ENCODE measurements around the gene C1orf167.

Gene C1orf167

DNA sequence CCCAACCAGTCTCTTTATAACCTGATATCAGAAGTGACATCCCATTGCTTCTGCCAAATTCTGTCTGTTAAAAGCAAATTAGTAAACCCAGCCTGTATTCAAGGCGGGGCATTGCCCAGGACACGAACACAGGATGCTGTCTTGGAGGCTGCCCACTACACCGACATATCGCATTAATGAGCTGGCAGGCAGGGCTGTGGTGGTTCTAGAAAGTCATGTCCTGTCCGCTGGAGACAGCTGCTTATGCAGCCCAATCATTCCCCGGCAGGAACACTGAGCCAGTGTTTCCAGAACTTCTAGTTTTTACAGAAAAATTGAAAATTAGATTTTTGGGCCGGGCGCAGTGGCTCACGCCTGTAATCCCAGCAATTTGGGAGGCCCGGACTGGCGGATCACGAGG is 19.3 kb downstream of the C1orf167 start:
- Histone ChIP-seq H3K4me1 (ENCODE audit: control insufficient read depth in 1 of 2, insufficient read depth in 2 of 2, low read length in 2 of 2) (peaks cover 0 to 10% of the 10 kb centered on the region in 2 donors), H3K9me3 (ENCODE audit: control insufficient read depth in 1 of 2, low read length in 2 of 2) (no peaks in the 10 kb centered on the region), H3K36me3 (ENCODE audit: control insufficient read depth in 1 of 2, insufficient read depth in 2 of 2, low read length in 2 of 2) (no peaks in the 10 kb centered on the region), H3K27ac (ENCODE audit: low read length) (no peak overlapping the region), H3K4me3 (ENCODE audit: low read depth in 1 of 2, low read length in 2 of 2) (no peak overlapping the region), H3K27me3 (ENCODE audit: low read depth, low read length) (no peaks in the 10 kb centered on the region)

DNA sequence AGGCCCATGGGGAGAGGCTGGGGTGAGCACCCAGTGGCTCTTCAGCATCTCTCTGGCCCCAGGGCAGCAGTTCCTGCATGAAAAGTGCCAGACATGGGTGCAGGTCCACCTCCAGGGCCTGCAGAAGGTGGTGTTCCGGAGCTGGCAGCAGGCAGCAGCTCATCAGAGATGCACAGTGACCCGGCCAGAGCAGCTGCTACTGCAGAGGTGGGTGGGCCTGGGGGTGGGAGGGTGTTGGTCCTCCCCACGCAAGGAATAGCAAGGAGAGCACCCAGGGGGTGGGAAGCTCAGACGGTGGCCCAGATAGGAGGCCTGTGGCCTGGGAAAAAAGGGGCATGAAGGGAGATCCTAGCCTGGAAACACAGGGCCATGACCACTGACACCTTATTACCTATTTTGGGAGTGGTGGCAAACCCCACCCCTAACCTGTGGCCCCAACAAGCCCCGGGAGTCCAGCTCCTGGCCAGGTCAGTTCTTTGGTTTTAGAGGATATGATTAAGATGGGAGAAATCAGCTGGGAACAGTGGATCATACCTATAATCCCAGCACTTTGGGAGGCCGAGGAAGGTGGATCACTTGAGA is 20.2 kb downstream of the C1orf167 start:
- H3K36me3 ChIP-seq (ENCODE audit: control insufficient read depth in 1 of 2, insufficient read depth in 2 of 2, low read length in 2 of 2) = no peaks in the 10 kb centered on the region
- peaks cover 7 to 15% of the 10 kb centered on the region in 2 donors for H3K4me1 ChIP-seq (ENCODE audit: control insufficient read depth in 1 of 2, insufficient read depth in 2 of 2, low read length in 2 of 2)
- no peak overlapping the region for H3K4me3 ChIP-seq (ENCODE audit: low read depth in 1 of 2, low read length in 2 of 2)
- no peak overlapping the region for H3K27ac ChIP-seq (ENCODE audit: low read length)
- no peaks in the 10 kb centered on the region for H3K9me3 ChIP-seq (ENCODE audit: control insufficient read depth in 1 of 2, low read length in 2 of 2)
- H3K27me3 ChIP-seq (ENCODE audit: low read depth, low read length) = no peaks in the 10 kb centered on the region

DNA sequence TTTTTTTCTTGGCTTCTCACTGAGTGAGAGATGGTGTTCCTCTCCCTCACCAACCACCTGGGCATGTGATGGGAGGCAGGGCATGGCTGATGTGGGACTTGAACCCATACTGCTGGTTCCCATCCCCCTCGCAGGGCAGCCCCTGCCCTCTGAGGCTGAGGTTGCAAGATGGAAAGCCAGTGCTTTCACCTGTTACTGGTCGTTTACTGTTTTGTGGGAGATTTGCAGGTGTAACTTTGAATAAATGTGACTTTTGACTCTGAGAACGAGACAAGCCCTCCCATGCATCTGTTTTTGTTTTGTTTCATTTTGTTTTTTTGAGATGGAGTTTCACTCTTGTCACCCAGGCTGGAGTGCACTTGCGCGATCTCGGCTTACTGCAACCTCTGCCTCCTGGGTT is 21.6 kb downstream of the C1orf167 start:
- Histone ChIP-seq H3K27me3 (ENCODE audit: low read depth, low read length) (no peaks in the 10 kb centered on the region), H3K4me3 (ENCODE audit: low read depth in 1 of 2, low read length in 2 of 2) (no peak overlapping the region), H3K4me1 (ENCODE audit: control insufficient read depth in 1 of 2, insufficient read depth in 2 of 2, low read length in 2 of 2) (peaks cover 14 to 27% of the 10 kb centered on the region in 2 donors), H3K36me3 (ENCODE audit: control insufficient read depth in 1 of 2, insufficient read depth in 2 of 2, low read length in 2 of 2) (no peaks in the 10 kb centered on the region), H3K27ac (ENCODE audit: low read length) (no peak overlapping the region), H3K9me3 (ENCODE audit: control insufficient read depth in 1 of 2, low read length in 2 of 2) (no peaks in the 10 kb centered on the region)

DNA sequence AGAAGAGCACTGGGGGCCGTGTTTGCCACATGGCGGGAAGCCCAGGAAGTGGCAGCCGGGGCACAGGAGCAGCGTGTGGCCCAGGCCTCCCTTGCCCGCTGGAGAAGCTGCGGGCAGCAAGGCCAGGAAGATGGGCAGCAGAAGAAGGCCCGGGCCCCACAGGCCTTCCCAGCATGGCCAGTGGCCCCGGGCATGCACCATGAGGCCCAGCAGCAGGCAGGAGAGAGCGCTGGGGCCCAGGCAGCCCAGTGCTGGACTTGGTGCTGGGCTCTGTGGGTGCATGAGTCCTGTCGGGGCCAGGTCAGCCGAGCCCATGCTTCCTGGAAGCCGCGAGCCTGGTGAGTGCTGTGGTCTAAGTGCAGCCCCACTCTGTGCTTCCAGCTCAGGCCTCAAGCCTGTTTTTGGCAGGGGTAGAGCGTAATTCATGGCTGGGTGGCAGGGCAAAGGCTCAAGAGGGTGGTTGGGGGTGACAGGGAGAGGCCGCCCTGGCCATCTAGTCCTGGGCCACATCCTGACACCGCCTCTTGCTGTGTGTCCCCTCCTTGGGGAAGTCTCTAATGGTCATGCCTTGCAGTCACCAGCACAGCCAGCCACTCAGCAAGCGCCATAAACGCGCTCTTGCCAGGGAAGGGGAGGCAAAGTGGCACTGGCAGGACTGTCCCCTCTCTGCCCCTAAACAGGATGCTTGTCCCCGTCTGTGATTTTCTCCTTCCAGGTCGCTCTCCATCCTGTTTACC is 22.4 kb downstream of the C1orf167 start:
- peak overlapping the region in 1 of 2 donors; percentile 48 for H3K4me3 ChIP-seq (ENCODE audit: low read depth in 1 of 2, low read length in 2 of 2)
- peaks cover 14 to 32% of the 10 kb centered on the region in 2 donors for H3K4me1 ChIP-seq (ENCODE audit: control insufficient read depth in 1 of 2, insufficient read depth in 2 of 2, low read length in 2 of 2)
- H3K27me3 ChIP-seq (ENCODE audit: low read depth, low read length) = no peaks in the 10 kb centered on the region
- no peak overlapping the region for H3K27ac ChIP-seq (ENCODE audit: low read length)
- no peaks in the 10 kb centered on the region for H3K36me3 ChIP-seq (ENCODE audit: control insufficient read depth in 1 of 2, insufficient read depth in 2 of 2, low read length in 2 of 2)
- H3K9me3 ChIP-seq (ENCODE audit: control insufficient read depth in 1 of 2, low read length in 2 of 2) = no peaks in the 10 kb centered on the region

GRCh38 chr1:11784993-11785769 is 23.2 kb downstream of the C1orf167 start:
- no peak overlapping the region for H3K27ac ChIP-seq (ENCODE audit: low read length)
- no peaks in the 10 kb centered on the region for H3K27me3 ChIP-seq (ENCODE audit: low read depth, low read length)
- no peaks in the 10 kb centered on the region for H3K9me3 ChIP-seq (ENCODE audit: control insufficient read depth in 1 of 2, low read length in 2 of 2)
- peaks cover 22 to 32% of the 10 kb centered on the region in 2 donors for H3K4me1 ChIP-seq (ENCODE audit: control insufficient read depth in 1 of 2, insufficient read depth in 2 of 2, low read length in 2 of 2)
- H3K36me3 ChIP-seq (ENCODE audit: control insufficient read depth in 1 of 2, insufficient read depth in 2 of 2, low read length in 2 of 2) = peaks cover 0 to 4% of the 10 kb centered on the region in 2 donors
- peak overlapping the region in 1 of 2 donors; percentile 48 for H3K4me3 ChIP-seq (ENCODE audit: low read depth in 1 of 2, low read length in 2 of 2)

- peaks cover 30 to 33% of the 10 kb centered on the region in 2 donors for H3K4me1 ChIP-seq (ENCODE audit: control insufficient read depth in 1 of 2, insufficient read depth in 2 of 2, low read length in 2 of 2)
- no peak overlapping the region for H3K27ac ChIP-seq (ENCODE audit: low read length)
These were observed 24.2 kb downstream of the C1orf167 start for GRCh38 chr1:11786168-11786567.

DNA sequence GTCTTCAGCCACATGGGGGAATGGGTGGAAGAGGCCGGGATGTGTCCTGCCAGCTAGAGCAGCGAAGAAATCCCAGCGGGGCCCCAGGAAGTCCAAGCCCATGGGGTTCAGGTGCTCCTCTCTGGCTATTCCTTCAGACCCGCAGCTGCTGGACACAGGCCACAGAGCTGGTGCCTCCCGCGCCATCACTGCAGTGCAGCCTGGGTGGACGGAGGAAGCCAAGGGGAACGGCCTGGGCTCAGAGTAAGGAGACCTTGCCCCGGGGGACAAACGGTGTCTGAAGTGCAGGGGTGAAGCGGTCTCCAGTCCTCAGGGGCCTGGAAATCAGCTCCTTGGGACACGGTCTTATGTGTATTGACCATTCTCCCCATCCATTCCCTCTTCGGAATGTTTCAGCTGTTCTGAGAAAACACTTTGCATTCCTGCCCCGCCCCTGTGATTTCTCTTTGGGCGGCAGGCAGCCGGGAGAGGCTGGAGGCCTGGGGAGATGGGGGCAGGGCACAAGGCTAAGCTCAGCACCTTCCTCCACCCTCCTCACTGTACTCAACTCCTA is 25.3 kb downstream of the C1orf167 start:
- H3K4me1 ChIP-seq (ENCODE audit: control insufficient read depth in 1 of 2, insufficient read depth in 2 of 2, low read length in 2 of 2) = peaks cover 34 to 38% of the 10 kb centered on the region in 2 donors
- H3K27me3 ChIP-seq (ENCODE audit: low read depth, low read length) = no peaks in the 10 kb centered on the region

More at GRCh38 chr1:11786168-11786567, 24.2 kb downstream of the C1orf167 start:
- Histone ChIP-seq H3K4me3 (ENCODE audit: low read depth in 1 of 2, low read length in 2 of 2) (no peak overlapping the region), H3K36me3 (ENCODE audit: control insufficient read depth in 1 of 2, insufficient read depth in 2 of 2, low read length in 2 of 2) (peaks cover 0 to 4% of the 10 kb centered on the region in 2 donors), H3K27me3 (ENCODE audit: low read depth, low read length) (no peaks in the 10 kb centered on the region), H3K9me3 (ENCODE audit: control insufficient read depth in 1 of 2, low read length in 2 of 2) (no peaks in the 10 kb centered on the region)

GRCh38 chr1:11787804-11788436 is 25.9 kb downstream of the C1orf167 start:
- H3K4me1 ChIP-seq (ENCODE audit: control insufficient read depth in 1 of 2, insufficient read depth in 2 of 2, low read length in 2 of 2) = peaks cover 34 to 38% of the 10 kb centered on the region in 2 donors

More for the DNA sequence above, 25.3 kb downstream of the C1orf167 start:
- no peaks in the 10 kb centered on the region for H3K9me3 ChIP-seq (ENCODE audit: control insufficient read depth in 1 of 2, low read length in 2 of 2)
- peaks cover 5 to 9% of the 10 kb centered on the region in 2 donors for H3K36me3 ChIP-seq (ENCODE audit: control insufficient read depth in 1 of 2, insufficient read depth in 2 of 2, low read length in 2 of 2)
- H3K4me3 ChIP-seq (ENCODE audit: low read depth in 1 of 2, low read length in 2 of 2) = no peak overlapping the region
- peak overlapping the region; percentile 56 for H3K27ac ChIP-seq (ENCODE audit: low read length)

DNA sequence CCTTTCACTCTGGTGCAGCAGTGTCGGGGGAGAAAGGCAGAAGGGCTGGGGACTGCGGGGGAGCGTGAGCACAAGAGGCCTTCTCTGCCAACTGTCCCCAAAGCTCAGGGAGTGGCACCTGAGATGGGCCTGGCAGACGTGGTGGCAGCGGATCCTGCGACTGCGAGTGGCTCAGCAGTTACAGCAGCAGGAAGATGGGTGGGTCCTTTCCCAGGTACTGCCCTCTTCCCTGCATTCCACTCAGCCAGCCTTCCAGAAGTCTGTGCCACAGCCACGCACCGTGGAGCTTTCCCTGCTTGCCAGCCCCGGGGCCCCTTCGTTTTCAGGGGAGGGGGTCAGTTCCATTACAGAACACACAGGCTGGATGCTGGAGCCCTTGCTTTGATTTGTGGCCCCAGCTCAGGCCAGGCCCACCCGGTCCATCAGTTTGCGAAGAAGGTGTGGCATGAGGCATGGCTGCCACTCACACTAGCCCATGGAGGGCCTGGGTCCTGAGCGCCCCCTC is 26.6 kb downstream of the C1orf167 start:
- no peaks in the 10 kb centered on the region for H3K27me3 ChIP-seq (ENCODE audit: low read depth, low read length)
- no peaks in the 10 kb centered on the region for H3K9me3 ChIP-seq (ENCODE audit: control insufficient read depth in 1 of 2, low read length in 2 of 2)
- H3K4me3 ChIP-seq (ENCODE audit: low read depth in 1 of 2, low read length in 2 of 2) = no peak overlapping the region
- H3K4me1 ChIP-seq (ENCODE audit: control insufficient read depth in 1 of 2, insufficient read depth in 2 of 2, low read length in 2 of 2) = peaks cover 34 to 38% of the 10 kb centered on the region in 2 donors
- peaks cover 10 to 13% of the 10 kb centered on the region in 2 donors for H3K36me3 ChIP-seq (ENCODE audit: control insufficient read depth in 1 of 2, insufficient read depth in 2 of 2, low read length in 2 of 2)
- H3K27ac ChIP-seq (ENCODE audit: low read length) = no peak overlapping the region

More at GRCh38 chr1:11787804-11788436, 25.9 kb downstream of the C1orf167 start:
- peak overlapping the region; percentile 56 for H3K27ac ChIP-seq (ENCODE audit: low read length)
- no peaks in the 10 kb centered on the region for H3K9me3 ChIP-seq (ENCODE audit: control insufficient read depth in 1 of 2, low read length in 2 of 2)
- no peaks in the 10 kb centered on the region for H3K27me3 ChIP-seq (ENCODE audit: low read depth, low read length)
- no peak overlapping the region for H3K4me3 ChIP-seq (ENCODE audit: low read depth in 1 of 2, low read length in 2 of 2)
- peaks cover 10 to 11% of the 10 kb centered on the region in 2 donors for H3K36me3 ChIP-seq (ENCODE audit: control insufficient read depth in 1 of 2, insufficient read depth in 2 of 2, low read length in 2 of 2)

GRCh38 chr1:11789126-11790067 is 27.4 kb downstream of the C1orf167 start:
- Histone ChIP-seq H3K9me3 (ENCODE audit: control insufficient read depth in 1 of 2, low read length in 2 of 2) (no peaks in the 10 kb centered on the region), H3K27me3 (ENCODE audit: low read depth, low read length) (no peaks in the 10 kb centered on the region), H3K4me1 (ENCODE audit: control insufficient read depth in 1 of 2, insufficient read depth in 2 of 2, low read length in 2 of 2) (peaks cover 34 to 38% of the 10 kb centered on the region in 2 donors), H3K36me3 (ENCODE audit: control insufficient read depth in 1 of 2, insufficient read depth in 2 of 2, low read length in 2 of 2) (peaks cover 18 to 21% of the 10 kb centered on the region in 2 donors), H3K4me3 (ENCODE audit: low read depth in 1 of 2, low read length in 2 of 2) (no peak overlapping the region), H3K27ac (ENCODE audit: low read length) (peak overlapping the region; percentile 94)

Measured in muscle layer of duodenum (tissue), 2 donors.